Measurements from ENCODE around the gene SYTL2. TPM values are rescaled to one million over a fixed set of nuclear protein-coding genes. Genes with fewer than 3 reads are reported as not detected.

Gene SYTL2
- total RNA-seq, 1 experiment from 2014 or later: 5.2 TPM

GRCh38 chr11:85847436-85847835 is 36.5 kb upstream of the SYTL2 start:
- Histone ChIP-seq H2AK5ac (ENCODE audit: insufficient read length, low read length) (no peak overlapping the region), H3K56ac (ENCODE audit: insufficient read length, low read depth, low read length) (no peak overlapping the region), H2BK120ac (ENCODE audit: low read depth, low read length, poor library complexity, severe bottlenecking) (no peak overlapping the region), H4K8ac (replicated peaks; ENCODE audit: insufficient read length, low read depth, low read length) (no peak overlapping the region), H3K9me3 (ENCODE audit: control insufficient read depth, low read depth, low read length) (no peaks in the 10 kb centered on the region), H3T11ph (ENCODE audit: low read length) (no peak overlapping the region), H3K9ac (ENCODE audit: extremely low read depth, insufficient read length, low read length) (no peak overlapping the region), H4K91ac (ENCODE audit: insufficient read length, low read depth, low read length) (no peak overlapping the region), H2BK5ac (ENCODE audit: insufficient read length, low read length) (no peak overlapping the region), H3K79me2 (ENCODE audit: insufficient read depth, low read length) (no peaks in the 10 kb centered on the region), H2AFZ (ENCODE audit: low read length) (no peak overlapping the region), H3K18ac (ENCODE audit: insufficient read length, low read depth, low read length) (no peak overlapping the region), H3K23me2 (ENCODE audit: insufficient read length, low read depth, low read length, poor library complexity, severe bottlenecking) (no peaks in the 10 kb centered on the region), H2BK15ac (ENCODE audit: low read depth, low read length) (no peak overlapping the region), H3K4me1 (ENCODE audit: insufficient read depth, low read length) (no peaks in the 10 kb centered on the region), H4K20me1 (ENCODE audit: control insufficient read depth, insufficient read depth, insufficient read length) (no peaks in the 10 kb centered on the region), H3K14ac (ENCODE audit: insufficient read depth, low read length) (no peak overlapping the region), H3K27me3 (ENCODE audit: insufficient read depth, low read length) (no peaks in the 10 kb centered on the region), H3K4ac (ENCODE audit: low read depth, low read length) (no peak overlapping the region), H4K5ac (ENCODE audit: insufficient read length, low read depth, low read length) (no peak overlapping the region), H3K4me2 (ENCODE audit: insufficient read depth, insufficient read length, low read length) (no peak overlapping the region), H3K79me1 (ENCODE audit: insufficient read depth, low read depth, low read length, poor library complexity, severe bottlenecking) (no peaks in the 10 kb centered on the region), H3K23ac (ENCODE audit: insufficient read length, low read depth, low read length) (no peak overlapping the region), H2BK12ac (ENCODE audit: insufficient read length, low read depth, low read length) (no peak overlapping the region), H2BK20ac (ENCODE audit: low read depth, low read length, poor library complexity, severe bottlenecking) (no peak overlapping the region), H3K27ac (ENCODE audit: insufficient read length, low read depth, low read length) (no peak overlapping the region)
- TF ChIP-seq CTCF (conservative IDR thresholded peaks at IDR 0.05): no peak
- no peak for DNase-seq
- H3K4me1 Mint-ChIP-seq: no peaks in the 10 kb centered on the region
- H3K27ac Mint-ChIP-seq: no peak overlapping the region
- H3K36me3 Mint-ChIP-seq (ENCODE audit: insufficient read depth in 1 of 3, low read depth in 3 of 3): peaks cover 11 to 25% (median 24%) of the 10 kb centered on the region in 3 experiments; a peak in 6 of 7 replicates
- H3K9me3 Mint-ChIP-seq: peaks cover 21 to 25% of the 10 kb centered on the region in 2 experiments
- H3K4me3 Mint-ChIP-seq: no peak overlapping the region
- peaks cover 1% of the 10 kb centered on the region for H3K27me3 Mint-ChIP-seq (ENCODE audit: low read depth)
